GM21515 (cell line): Measurements from ENCODE around the gene CLCA1.

Experiments
- ATAC-seq: cut with Tn5 transposase; IDR thresholded peaks from one replicate; pipeline ENCODE4 v1.9.1; 2021; ENCODE audit not compliant: unreplicated experiment

The CLCA1 gene

GRCh38 chr1:86548839-86549238, 80.1 kb downstream of the CLCA1 start:
- no peak for ATAC-seq
